Suprapubic skin (tissue), 4 donors: ENCODE data around the gene BNIP5. TPM values are rescaled to one million over a fixed set of nuclear protein-coding genes. Genes with fewer than 3 reads are reported as not detected.

Experiments
- DNase-seq, 2 donors: peaks; one replicate each; pipeline ENCODE4 v3.0.0-alpha.2; 2019; ENCODE audit warnings: low spot score in 2 of 2
- H3K27ac ChIP-seq: fragments of 200-600 bp; sonication (generic); one replicate; pipeline ENCODE4 v1.5.1; 2019
- H3K27me3 ChIP-seq: fragments of 200-600 bp; sonication (generic); one replicate; pipeline ENCODE4 v1.5.1; 2019
- H3K36me3 ChIP-seq: fragments of 200-600 bp; sonication (generic); one replicate; pipeline ENCODE4 v1.5.1; 2019
- H3K4me1 ChIP-seq: fragments of 200-600 bp; sonication (generic); one replicate; pipeline ENCODE4 v1.5.1; 2019
- H3K4me3 ChIP-seq: fragments of 200-600 bp; sonication (generic); one replicate; pipeline ENCODE4 v1.5.1; 2019; ENCODE audit warnings: mild to moderate bottlenecking
- H3K9me3 ChIP-seq: fragments of 200-600 bp; sonication (generic); one replicate; pipeline ENCODE4 v1.5.1; 2019
- EP300 ChIP-seq: sonication (generic); formaldehyde crosslinking; IDR thresholded peaks from one replicate; pipeline ENCODE4 v1.6.1; 2017; ENCODE audit warnings: antibody characterized with exemption
- POLR2A ChIP-seq, 2 donors: fragments of 450-650 bp; IDR thresholded peaks; one replicate each; pipeline ENCODE4 v1.6.1; 2017; ENCODE audit warnings: antibody characterized with exemption in 2 of 2, mild to moderate bottlenecking in 2 of 2, moderate library complexity in 2 of 2
- POLR2AphosphoS5 ChIP-seq, 3 donors: sonication (generic); formaldehyde crosslinking; IDR thresholded peaks; one replicate each; pipeline ENCODE4 v1.6.1; 2017; ENCODE audit warnings: antibody characterized with exemption in 3 of 3
- WGBS: methylation state at CpG from one replicate; pipeline ENCODE4 v1.1.5; 2018; 5-methylcytosine and 5-hydroxymethylcytosine counted together
- total RNA-seq, 4 donors: library from RNA; depleted of rRNA; stranded (reverse); fragments of >200 nt; gene quantifications; one replicate each; pipeline ENCODE4 v1.1.0, GENCODE V29; 2016
- TF ChIP-seq, protein P1 (sequence below), 2 donors: fragments of 200-600 bp in 1 of 2; fragments of 450-650 bp in 1 of 2; sonication (generic) in 1 of 2; IDR thresholded peaks; one replicate each; pipeline ENCODE4 v1.5.1; 2016 to 2019; ENCODE audit warnings: antibody characterized with exemption in 2 of 2, mild to moderate bottlenecking in 1 of 2, moderate library complexity in 1 of 2

Gene BNIP5
- total RNA-seq, 4 donors from 2014 or later = 0.11 TPM; not detected in 3

DNA sequence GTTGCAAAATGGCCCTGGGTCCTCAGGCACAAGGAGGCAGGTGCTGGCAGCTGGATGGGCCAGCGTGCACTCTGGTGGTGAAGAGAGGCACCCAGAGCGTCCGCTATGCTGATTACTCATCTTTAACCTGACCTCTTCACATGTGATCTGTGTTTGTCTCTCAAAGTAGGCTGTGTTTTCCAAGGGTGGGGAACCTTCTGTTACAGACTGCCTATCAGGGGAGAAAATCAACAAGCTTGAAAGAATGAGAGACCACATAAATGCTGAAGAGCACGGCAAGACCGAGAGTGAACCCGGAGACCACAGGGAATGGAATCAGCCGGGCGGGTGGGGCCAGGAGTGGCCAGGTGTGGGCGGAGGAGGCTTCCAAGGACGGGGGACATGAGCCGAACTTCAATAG lies 16.2 kb downstream of the BNIP5 start:
- 83% methylated on average over 11 of the region's 11 CpGs for WGBS
- H3K4me3 ChIP-seq = no peak overlapping the region
- TF ChIP-seq EP300 (no peak), POLR2A (IDR thresholded peaks at IDR 0.05) (no peak), POLR2AphosphoS5 (IDR thresholded peaks at IDR 0.05) (no peak)
- TF ChIP-seq, protein P1, sequence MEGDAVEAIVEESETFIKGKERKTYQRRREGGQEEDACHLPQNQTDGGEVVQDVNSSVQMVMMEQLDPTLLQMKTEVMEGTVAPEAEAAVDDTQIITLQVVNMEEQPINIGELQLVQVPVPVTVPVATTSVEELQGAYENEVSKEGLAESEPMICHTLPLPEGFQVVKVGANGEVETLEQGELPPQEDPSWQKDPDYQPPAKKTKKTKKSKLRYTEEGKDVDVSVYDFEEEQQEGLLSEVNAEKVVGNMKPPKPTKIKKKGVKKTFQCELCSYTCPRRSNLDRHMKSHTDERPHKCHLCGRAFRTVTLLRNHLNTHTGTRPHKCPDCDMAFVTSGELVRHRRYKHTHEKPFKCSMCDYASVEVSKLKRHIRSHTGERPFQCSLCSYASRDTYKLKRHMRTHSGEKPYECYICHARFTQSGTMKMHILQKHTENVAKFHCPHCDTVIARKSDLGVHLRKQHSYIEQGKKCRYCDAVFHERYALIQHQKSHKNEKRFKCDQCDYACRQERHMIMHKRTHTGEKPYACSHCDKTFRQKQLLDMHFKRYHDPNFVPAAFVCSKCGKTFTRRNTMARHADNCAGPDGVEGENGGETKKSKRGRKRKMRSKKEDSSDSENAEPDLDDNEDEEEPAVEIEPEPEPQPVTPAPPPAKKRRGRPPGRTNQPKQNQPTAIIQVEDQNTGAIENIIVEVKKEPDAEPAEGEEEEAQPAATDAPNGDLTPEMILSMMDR (IDR thresholded peaks at IDR 0.05) = no peak
- no peak overlapping the region for H3K27ac ChIP-seq
- no peaks in the 10 kb centered on the region for H3K36me3 ChIP-seq
- no peaks in the 10 kb centered on the region for H3K4me1 ChIP-seq
- H3K27me3 ChIP-seq = no peaks in the 10 kb centered on the region
- H3K9me3 ChIP-seq = no peaks in the 10 kb centered on the region
- no peak for DNase-seq

DNA sequence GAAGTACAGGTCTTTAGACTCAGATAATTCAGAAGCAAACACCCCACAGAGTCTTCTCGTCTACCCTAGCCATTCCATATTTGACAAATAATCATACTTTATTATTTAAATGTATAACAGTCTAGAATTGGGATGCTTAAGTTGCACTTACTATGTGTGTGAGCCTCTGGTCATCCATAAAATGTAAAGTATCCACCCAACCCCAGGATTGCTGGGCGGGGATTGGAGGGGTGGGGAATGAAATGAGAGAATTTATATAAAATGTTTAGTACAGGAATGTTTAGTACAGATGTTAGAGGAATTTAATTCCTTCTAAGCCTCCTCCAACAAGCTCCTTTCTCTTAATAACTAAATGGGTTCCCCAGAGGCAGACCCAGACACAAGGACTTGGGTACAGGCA lies 16.9 kb downstream of the BNIP5 start:
- DNase-seq = no peak
- H3K9me3 ChIP-seq = no peaks in the 10 kb centered on the region
- TF ChIP-seq, protein P1 (IDR thresholded peaks at IDR 0.05) = no peak
- TF ChIP-seq POLR2AphosphoS5 (IDR thresholded peaks at IDR 0.05) (no peak), EP300 (no peak), POLR2A (IDR thresholded peaks at IDR 0.05) (no peak)
- H3K36me3 ChIP-seq = no peaks in the 10 kb centered on the region
- H3K27me3 ChIP-seq = no peaks in the 10 kb centered on the region
- no peak overlapping the region for H3K4me3 ChIP-seq
- 78% methylated on average over 2 of the region's 2 CpGs for WGBS
- no peak overlapping the region for H3K27ac ChIP-seq
- no peaks in the 10 kb centered on the region for H3K4me1 ChIP-seq

DNA sequence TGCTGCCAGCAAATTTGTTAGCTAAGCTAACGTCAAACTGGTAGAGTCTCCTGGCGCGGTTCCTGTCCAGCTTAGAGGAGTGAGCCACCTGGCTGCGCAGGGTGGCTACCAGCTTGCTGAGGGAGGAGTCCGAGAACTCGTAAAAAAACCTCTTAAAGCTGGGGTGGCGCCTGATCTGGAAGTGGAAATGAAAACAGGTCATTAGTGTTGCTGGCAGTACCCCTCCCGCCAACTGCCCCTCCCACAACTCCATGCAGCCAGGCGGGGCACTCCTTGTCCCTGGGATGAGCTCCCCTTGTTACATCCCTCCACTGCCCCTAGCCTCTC lies 17.3 kb downstream of the BNIP5 start:
- TF ChIP-seq EP300 (no peak), POLR2A (IDR thresholded peaks at IDR 0.05) (no peak), POLR2AphosphoS5 (IDR thresholded peaks at IDR 0.05) (no peak)
- TF ChIP-seq, protein P1 (IDR thresholded peaks at IDR 0.05) = no peak
- no peak overlapping the region for H3K4me3 ChIP-seq
- WGBS = 52% methylated on average over 9 of the region's 9 CpGs
- no peaks in the 10 kb centered on the region for H3K27me3 ChIP-seq
- no peaks in the 10 kb centered on the region for H3K4me1 ChIP-seq
- H3K36me3 ChIP-seq = no peaks in the 10 kb centered on the region
- H3K9me3 ChIP-seq = no peaks in the 10 kb centered on the region
- no peak overlapping the region for H3K27ac ChIP-seq
- DNase-seq = no peak

DNA sequence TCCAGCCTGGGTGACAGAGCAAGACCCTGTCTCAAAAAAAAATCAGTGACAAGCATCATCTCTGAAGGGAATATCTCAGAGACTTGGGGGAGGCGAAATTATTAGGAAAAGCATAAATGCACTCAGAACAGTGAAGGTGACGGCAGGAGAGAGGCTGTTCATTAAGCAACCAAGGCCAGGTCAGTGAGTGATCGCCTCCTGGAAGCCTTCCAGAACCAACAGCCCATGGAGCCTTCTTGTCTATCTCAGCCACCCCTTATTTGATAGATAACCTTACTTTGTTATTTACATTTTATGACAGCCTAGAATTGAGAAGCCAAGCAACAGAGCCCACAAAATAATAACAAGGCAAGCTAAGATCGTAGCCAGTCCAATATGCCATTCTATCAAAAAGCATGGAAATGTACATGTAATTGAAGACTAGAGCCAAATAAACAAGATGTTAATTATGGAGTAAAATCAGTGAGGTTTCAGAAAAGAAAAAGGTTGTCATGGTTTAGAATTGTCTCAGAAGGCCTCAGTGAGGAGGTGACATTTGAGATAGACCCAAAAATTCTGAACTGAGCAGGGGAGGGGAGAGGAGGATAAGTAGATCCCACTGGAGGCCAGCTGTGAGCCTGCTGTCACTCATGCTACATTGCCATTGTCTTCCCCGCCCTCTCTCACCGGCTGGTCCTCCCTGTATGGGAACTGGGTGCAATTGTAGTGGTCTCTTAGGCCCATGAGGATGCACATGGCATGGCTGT lies 17.8 kb downstream of the BNIP5 start:
- Histone ChIP-seq H3K36me3 (no peaks in the 10 kb centered on the region), H3K4me3 (no peak overlapping the region), H3K27me3 (no peaks in the 10 kb centered on the region), H3K9me3 (no peaks in the 10 kb centered on the region), H3K4me1 (peaks cover 2% of the 10 kb centered on the region), H3K27ac (no peak overlapping the region)
- no peak for DNase-seq
- no peak for TF ChIP-seq EP300
- no peak for TF ChIP-seq POLR2AphosphoS5 (IDR thresholded peaks at IDR 0.05)
- TF ChIP-seq, protein P1 (IDR thresholded peaks at IDR 0.05) = no peak
- no peak for TF ChIP-seq POLR2A (IDR thresholded peaks at IDR 0.05)
- 69% methylated on average over 6 of the region's 6 CpGs for WGBS

GRCh38 chr6:36317623-36318022 lies 19.1 kb downstream of the BNIP5 start:
- Histone ChIP-seq H3K36me3 (no peaks in the 10 kb centered on the region), H3K9me3 (no peaks in the 10 kb centered on the region), H3K4me1 (peaks cover 12% of the 10 kb centered on the region), H3K4me3 (no peak overlapping the region), H3K27ac (no peak overlapping the region), H3K27me3 (no peaks in the 10 kb centered on the region)
- DNase-seq = no peak
- WGBS = 90% methylated on average over 2 of the region's 2 CpGs
- TF ChIP-seq EP300 (no peak), POLR2AphosphoS5 (IDR thresholded peaks at IDR 0.05) (no peak), POLR2A (IDR thresholded peaks at IDR 0.05) (no peak)
- TF ChIP-seq, protein P1 (IDR thresholded peaks at IDR 0.05) = no peak
